Measurements from ENCODE around the gene WDR37.

Gene WDR37

GRCh38 chr10:1120306-1120705 lies 64.1 kb downstream of the WDR37 start:
- H3K4me3 ChIP-seq (ENCODE audit: low read depth, low read length): no peak overlapping the region
- DNase-seq (ENCODE audit: low read depth): no peak
- TF ChIP-seq CTCF (IDR thresholded peaks at IDR 0.05; ENCODE audit: low read depth, low read length, missing control alignments): no peak
- in situ Hi-C loops (cut with HindIII; ENCODE audit: low sequenced_read_pairs): no loop called here

- TF ChIP-seq CTCF (IDR thresholded peaks at IDR 0.05; ENCODE audit: low read depth, low read length, missing control alignments): no peak
- in situ Hi-C loops (cut with HindIII; ENCODE audit: low sequenced_read_pairs): no loop called here
- peak; percentile 41 for DNase-seq (ENCODE audit: low read depth)
- no peak overlapping the region for H3K4me3 ChIP-seq (ENCODE audit: low read depth, low read length)
These were observed 64.6 kb downstream of the WDR37 start for GRCh38 chr10:1120801-1121211.

GRCh38 chr10:1121271-1121970 lies 65.2 kb downstream of the WDR37 start:
- no peak for TF ChIP-seq CTCF (IDR thresholded peaks at IDR 0.05; ENCODE audit: low read depth, low read length, missing control alignments)
- no peak overlapping the region for H3K4me3 ChIP-seq (ENCODE audit: low read depth, low read length)
- in situ Hi-C loops (cut with HindIII; ENCODE audit: low sequenced_read_pairs): no loop called here
- DNase-seq (ENCODE audit: low read depth): no peak

GRCh38 chr10:1122349-1122748 lies 66.2 kb downstream of the WDR37 start:
- no peak for TF ChIP-seq CTCF (IDR thresholded peaks at IDR 0.05; ENCODE audit: low read depth, low read length, missing control alignments)
- DNase-seq (ENCODE audit: low read depth): no peak
- in situ Hi-C loops (cut with HindIII; ENCODE audit: low sequenced_read_pairs): no loop called here

GRCh38 chr10:1123198-1123597 lies 67.0 kb downstream of the WDR37 start:
- no peak overlapping the region for H3K4me3 ChIP-seq (ENCODE audit: low read depth, low read length)
- no peak for DNase-seq (ENCODE audit: low read depth)
- no peak for TF ChIP-seq CTCF (IDR thresholded peaks at IDR 0.05; ENCODE audit: low read depth, low read length, missing control alignments)
- in situ Hi-C loops (cut with HindIII; ENCODE audit: low sequenced_read_pairs): no loop called here

More at GRCh38 chr10:1122349-1122748, 66.2 kb downstream of the WDR37 start:
- no peak overlapping the region for H3K4me3 ChIP-seq (ENCODE audit: low read depth, low read length)

GRCh38 chr10:1123972-1124371 lies 67.8 kb downstream of the WDR37 start:
- in situ Hi-C loops (cut with HindIII; ENCODE audit: low sequenced_read_pairs): no loop called here
- DNase-seq (ENCODE audit: low read depth): no peak
- TF ChIP-seq CTCF (IDR thresholded peaks at IDR 0.05; ENCODE audit: low read depth, low read length, missing control alignments): no peak
- H3K4me3 ChIP-seq (ENCODE audit: low read depth, low read length): no peak overlapping the region

Data from astrocyte of the cerebellum (primary cell).